DOHH2 (cell line): ENCODE measurements around the gene PSEN2.

Experiments used
- EZH2phosphoT487 ChIP-seq: fragments of 200-600 bp; sonication (generic); IDR thresholded peaks from 2 replicates; pipeline ENCODE4 v1.6.1; 2017; ENCODE audit warnings: borderline replicate concordance, mild to moderate bottlenecking, antibody characterized with exemption, low read length, moderate library complexity, mixed read lengths
- TF ChIP-seq, protein P1 (sequence below): fragments of 200-600 bp; sonication (generic); IDR thresholded peaks from one replicate; pipeline ENCODE4 v1.5.1; 2014; ENCODE audit warnings: antibody characterized with exemption, mild to moderate bottlenecking, low read depth, low read length; ENCODE audit not compliant: poor library complexity, severe bottlenecking

DNA sequence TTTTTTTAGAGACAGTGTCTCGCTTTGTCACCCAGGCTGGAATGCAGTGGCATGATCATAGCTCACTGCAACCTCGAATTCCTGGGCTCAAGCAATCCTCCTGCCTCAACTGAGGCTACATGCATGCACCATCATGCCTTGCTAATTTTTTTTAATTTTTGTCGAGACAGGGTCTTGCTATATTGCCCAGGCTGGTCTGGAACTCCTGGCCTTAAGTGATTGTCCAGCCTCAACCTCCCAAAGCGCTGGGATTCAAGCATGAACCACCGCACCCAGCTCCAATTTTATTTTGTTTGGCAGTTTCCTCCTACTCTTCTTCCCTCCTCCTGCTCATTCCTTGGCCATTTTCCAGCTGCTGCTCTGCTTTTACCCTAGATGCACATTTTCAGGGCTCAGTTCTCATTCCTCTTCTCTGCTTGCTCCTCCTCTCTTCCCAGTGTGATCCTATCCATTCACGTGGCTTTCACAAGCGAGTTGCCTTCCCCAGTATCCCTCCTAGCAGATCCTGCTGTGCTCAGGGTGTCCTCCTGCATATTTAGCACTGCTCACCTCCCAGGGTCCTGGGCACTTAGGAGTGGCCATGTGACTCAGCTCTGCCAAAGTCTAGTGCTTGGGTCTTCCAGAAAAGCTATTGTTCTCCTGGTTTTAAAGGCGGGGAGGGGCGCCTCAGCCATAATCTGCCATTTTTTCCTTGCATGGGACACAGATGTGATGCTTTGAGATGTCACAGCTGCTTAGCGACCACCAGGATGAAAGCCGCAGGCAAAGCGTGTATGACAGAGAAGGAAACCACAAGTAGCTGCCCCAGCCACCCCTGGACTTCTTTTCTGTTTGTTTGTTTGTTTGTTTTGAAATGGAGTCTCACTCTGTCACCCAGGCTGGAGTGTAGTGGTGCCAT, 33.7 kb downstream of the PSEN2 start:
- TF ChIP-seq EZH2phosphoT487, result no peak
- TF ChIP-seq, protein P1, sequence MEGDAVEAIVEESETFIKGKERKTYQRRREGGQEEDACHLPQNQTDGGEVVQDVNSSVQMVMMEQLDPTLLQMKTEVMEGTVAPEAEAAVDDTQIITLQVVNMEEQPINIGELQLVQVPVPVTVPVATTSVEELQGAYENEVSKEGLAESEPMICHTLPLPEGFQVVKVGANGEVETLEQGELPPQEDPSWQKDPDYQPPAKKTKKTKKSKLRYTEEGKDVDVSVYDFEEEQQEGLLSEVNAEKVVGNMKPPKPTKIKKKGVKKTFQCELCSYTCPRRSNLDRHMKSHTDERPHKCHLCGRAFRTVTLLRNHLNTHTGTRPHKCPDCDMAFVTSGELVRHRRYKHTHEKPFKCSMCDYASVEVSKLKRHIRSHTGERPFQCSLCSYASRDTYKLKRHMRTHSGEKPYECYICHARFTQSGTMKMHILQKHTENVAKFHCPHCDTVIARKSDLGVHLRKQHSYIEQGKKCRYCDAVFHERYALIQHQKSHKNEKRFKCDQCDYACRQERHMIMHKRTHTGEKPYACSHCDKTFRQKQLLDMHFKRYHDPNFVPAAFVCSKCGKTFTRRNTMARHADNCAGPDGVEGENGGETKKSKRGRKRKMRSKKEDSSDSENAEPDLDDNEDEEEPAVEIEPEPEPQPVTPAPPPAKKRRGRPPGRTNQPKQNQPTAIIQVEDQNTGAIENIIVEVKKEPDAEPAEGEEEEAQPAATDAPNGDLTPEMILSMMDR, result no peak
